Activated CD4-positive, alpha-beta T cell treated with anti-CD3 and anti-CD28 coated beads for 4 hours (primary cell): ENCODE measurements around the gene PAX6.

Experiments used
- DNase-seq, 2 donors: peaks; one replicate each; pipeline ENCODE4 v3.0.0-alpha.2; 2020

The PAX6 gene

DNA sequence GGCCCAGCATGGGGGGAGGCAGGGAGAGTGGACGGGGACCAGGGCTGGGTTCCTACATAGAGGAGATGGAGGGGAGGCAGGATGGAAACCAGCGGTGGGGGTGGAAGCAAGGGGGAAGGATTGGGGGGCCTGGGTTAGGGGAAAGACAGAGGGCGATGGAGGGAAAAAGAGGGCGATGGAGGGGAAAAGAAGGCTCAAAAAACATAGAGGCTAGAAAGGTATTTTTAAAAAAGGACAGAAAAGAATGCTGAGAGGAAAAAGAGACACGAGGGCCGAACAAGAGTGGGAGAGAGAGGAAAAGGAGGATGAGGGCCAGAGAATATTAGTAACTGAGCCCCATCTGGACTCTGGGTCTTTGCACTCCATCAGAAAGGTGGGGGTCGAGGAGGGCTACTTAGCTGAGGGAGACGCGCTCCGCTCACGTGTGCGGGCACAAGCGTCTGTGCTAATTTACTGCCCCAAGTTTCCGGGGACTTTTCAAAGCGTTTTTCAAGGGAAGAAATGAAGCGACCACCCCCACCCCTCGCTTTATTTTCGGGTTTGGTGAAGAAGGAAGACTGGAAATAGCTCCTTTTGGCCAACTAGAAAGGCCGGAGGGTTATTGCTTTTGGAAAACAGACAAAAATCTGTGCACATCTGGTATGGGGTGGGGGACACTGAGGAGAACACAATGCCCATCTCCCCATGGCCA, 14.5 kb downstream of the PAX6 start:
- DNase-seq: no peak

DNA sequence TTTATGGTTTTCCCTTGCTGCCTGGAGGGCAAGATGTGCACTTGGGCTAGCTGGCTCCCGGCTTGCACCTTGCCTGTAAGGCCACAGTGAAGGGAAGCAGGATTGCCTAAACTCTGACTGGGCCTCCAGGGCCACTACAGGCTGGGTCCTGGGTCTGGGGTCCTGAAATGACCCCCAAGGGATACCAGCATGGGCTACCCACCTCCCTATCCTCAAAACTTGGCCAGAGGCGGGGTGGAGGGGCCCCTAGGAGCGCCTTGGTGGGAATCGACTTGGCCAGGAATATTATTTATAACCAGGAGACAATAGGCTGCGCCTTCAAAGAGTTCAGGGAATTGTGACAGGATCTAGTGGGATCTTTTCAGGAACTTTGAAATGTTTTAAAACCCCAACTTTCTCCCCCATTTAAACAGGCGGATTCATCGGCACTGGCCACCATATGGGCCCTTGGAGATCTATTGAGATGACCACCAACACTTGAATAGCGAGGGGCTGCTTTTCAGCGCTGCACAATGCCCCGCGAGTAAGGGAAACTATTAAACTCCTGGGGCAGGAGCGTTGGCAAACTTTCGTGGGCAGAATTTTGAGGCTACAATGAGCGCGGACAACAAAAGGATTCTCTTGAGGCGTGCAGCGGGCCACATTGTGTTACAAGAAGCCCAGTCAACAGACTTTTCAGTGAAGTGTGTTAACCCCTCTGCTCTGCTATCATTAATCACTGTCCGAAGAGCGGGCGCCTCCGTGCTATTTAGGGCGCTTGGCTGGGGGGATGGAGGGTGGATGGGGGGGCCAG, 15.2 kb downstream of the PAX6 start:
- DNase-seq: no peak

DNA sequence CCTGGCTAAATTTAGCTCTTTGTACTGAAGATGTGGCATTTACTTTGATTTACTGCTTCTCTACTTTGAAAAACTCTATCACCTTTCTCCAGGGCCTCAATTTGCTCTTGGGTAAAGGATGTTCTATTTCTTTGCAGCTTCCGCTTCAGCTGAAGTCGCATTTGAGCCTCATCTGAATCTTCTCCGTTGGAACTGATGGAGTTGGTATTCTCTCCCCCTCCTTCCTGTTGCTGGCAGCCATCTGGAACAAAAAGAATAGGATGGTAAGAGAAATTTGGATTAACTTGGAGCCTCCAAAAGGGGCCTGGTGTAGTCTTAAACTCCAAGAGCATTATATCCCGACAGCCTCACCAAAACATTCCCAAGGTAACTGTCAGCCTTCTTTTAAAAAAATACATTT, 16.6 kb downstream of the PAX6 start:
- no peak for DNase-seq

DNA sequence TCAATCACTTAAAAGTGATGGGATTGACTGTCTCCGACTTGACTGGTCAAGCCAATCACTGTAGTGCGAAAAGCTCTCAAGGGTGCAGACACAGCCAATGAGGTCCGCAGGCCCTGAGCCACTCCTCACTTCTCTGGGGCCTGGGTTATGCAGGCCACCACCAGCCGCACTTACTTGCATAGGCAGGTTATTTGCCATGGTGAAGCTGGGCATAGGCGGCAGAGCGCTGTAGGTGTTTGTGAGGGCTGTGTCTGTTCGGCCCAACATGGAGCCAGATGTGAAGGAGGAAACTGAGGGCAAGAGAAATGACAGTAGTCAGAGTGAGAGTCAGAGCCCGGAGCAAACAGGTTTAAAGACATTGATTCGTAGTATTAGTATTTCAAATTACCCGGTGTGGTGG, 17.9 kb downstream of the PAX6 start:
- no peak for DNase-seq

DNA sequence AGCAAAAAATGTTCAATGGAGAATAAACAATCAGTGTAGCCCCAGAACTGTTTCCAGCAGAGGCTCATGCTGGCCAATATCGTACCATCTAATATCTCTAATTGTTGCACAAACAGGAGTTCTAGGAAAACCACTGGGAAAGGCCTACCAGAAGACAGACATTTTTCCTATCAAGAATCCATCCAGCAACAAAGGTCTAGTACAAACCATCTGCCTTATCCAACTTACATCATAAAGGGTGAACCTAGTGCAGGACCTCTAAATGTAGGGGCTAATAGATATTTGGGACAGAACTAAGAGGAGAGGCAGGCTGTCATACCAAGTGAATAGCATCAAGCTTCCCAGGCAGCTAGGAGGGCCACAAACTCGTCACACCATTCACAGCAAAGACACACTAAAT, 18.7 kb downstream of the PAX6 start:
- no peak for DNase-seq

DNA sequence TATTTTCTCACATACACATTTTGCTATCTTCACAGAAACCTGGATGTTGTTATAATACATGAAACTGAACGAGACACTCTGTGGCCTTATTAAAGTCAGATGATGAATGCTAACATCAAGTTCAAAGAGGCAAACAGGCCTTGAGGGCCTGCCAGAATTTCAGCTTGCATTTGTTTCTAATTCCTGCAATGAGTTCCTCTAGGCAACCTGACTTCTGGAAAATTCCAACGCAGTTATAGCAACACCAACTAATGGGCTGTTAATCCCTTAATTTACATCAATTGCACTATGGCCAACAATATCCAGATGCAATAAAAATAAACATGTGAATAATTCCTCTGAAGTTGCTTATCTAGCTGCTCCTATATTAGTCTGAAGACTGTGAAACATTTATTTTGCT, 19.1 kb downstream of the PAX6 start:
- DNase-seq: no peak

DNA sequence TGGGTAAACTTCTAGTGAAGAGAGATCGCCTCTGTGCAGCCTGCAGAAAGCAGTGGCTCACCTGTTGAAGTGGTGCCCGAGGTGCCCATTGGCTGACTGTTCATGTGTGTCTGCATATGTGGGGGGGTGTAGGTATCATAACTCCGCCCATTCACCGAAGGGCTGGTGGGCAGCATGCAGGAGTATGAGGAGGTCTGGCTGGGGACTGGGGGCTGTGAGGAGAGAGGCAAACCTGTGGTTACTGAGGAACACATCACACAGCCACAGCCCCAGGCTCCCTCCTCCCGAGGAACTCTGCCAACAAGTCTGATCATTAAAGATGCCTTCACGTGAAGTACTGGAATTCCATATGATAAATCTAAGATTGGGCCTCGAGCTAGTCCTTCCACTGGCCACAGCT, 20.5 kb downstream of the PAX6 start:
- no peak for DNase-seq

DNA sequence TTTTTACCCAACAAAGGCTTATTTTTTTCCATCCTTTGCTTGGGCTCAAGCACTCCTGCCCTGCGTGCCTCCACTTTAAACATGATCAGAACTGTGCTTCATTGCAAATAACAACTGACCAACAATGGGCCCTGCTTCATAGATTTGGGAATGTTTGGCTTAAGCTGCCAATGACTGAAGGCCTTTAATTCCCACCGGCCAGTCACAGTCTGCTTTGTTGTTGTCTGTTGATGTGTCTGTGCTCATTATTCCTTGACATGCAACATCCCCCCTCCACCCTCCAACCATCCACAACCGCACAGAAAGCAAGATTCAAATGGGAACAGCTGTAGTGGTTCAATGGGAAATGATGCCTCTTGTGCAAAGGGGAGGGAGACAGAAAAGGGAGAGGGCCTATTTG, 23.0 kb downstream of the PAX6 start:
- no peak for DNase-seq

DNA sequence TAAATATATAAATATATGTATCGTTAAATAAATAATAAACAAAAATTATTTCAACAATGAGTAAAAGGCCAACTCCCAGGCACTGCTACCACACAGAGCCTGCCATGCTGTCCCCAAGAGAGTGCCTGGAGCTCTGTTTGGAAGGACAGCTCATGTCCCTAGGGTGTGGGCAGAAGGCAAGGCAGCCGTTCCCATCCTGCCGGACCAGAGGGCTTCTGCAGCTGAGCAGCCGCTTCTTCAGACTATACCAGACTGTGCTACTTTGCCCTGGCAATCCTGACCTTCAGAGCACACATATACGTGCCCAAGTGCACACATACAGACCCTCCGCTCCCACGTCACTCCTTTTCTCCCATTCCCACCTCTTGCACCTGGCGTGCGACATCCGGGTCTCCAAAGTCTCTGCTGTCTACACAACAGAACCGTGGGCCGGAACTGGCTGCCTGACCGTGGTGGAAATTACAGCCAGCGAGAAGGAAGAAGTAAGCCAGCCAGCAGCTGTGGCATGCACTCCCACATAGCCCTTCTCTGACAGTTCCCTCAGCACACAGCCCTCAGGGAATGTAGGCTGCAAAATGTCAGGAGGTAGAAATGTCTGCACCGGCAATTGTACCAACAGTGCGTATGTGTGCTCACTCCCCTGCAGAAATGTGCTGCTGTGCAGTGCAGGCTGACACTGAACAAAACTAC, 24.0 kb downstream of the PAX6 start:
- DNase-seq: no peak

DNA sequence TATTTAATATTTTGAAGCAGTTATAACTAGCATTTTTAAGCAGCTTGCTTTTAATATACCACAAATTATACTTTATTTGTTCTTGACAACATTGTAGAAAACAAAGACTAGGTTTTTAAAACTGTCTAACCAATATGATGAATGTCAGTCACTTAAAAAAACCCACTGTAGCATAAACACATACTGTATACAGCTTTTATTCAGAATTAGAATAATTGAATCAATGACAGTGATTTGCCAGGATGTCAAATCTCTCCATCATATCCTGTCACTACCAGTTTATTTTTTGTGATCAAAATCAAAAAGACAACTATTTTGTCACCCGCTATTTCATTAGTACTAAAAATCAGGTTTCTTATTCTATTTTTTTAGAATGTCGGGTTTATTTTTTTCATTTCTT, 26.5 kb downstream of the PAX6 start:
- no peak for DNase-seq

DNA sequence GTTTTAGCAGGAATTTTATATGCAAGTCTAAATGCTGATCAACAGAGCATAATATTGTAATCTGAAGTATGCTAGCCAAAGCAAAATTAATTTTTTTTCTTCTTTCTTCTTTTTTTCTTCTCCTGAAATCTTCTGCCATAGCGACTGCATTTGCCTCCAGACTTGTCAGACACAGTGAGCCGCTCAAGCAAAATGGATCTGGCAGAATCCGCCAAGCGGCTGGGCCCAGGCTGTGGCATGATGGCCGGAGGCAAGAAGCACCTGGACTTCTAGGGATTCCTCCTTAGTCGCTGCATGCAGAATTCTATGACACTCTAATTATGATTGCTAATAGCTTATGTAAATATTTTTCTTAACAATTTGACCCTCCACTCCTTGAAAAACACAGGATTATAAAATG, 27.9 kb downstream of the PAX6 start:
- DNase-seq: no peak

DNA sequence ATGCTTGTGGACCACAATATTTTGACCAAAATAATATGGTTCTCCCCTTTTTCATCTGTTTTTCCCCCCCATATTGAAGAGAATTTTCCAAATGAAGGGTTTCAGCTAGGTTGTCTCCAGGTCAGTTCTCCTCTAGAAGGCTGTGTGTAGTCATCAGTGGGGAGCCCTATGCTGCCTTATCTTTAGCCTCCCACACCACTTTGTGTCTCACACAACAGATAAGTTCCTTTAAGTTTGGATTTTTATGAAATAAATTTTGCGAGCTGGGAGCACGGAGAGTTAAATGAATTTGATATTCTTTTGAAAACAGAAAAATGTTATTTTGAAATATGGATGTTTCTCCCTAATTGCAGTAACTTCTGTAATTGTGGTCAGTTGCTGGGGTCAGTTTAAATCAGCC, 28.9 kb downstream of the PAX6 start:
- no peak for DNase-seq

DNA sequence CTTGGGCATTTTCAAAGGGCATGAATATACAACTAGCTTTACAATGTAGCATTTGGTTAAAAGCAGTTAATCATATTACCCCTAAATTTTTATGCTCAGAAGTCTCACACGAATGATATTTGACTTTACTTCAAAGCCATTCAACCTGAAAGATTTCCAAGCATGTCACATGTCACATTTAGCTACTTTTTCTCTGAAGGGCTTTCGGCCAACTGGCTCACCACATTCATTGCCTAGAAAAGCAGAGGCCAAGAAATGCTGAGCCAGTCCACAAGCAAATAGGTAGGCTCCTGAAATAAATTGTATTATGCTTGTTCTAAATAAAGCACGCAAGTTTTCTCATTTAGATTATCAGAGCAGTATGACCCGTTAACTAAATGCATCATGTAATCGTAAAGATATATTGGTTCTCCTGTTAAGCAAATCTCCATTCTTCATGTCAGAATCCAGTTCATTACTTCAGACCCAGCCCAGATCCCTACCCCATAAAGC, 30.6 kb downstream of the PAX6 start:
- DNase-seq: no peak

DNA sequence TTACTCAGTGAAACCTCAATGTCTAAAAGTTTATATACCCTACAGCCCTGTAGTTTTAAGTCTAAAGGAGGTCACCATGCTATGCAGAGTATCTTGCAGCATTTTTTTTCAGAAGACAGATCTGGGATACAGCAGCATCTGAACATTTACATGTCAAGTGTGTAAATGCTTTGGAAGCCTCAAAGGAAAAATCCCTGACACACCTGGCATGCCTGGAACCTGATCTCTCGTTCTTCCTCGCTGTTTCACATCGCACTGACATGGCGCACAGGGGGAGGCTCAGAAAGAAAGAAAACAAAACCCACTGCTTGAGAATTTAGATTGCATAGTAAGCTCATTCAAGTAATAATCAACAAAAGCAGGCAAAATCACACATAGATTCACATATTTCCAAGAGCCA, 31.0 kb downstream of the PAX6 start:
- DNase-seq: no peak

DNA sequence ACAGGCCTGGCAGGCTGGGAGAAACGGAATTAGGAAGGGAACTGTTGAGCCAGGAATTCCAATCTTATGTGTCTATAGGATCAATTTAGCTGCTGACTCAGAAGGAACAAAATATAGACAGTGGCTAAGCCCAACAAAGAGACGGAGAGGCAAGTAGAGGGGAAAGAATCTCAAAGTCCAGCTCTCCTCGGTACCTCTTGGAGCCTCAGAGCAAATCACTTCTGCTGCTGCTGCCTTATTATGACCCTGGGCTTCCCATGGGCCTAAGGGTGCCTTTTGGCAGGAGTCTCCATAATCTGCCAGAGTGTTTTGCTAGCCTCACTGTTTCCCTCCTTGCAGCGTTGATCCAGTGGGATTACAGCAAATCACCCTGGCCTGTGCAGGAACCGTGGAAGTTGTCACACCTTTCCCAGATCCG, 31.7 kb downstream of the PAX6 start:
- no peak for DNase-seq

DNA sequence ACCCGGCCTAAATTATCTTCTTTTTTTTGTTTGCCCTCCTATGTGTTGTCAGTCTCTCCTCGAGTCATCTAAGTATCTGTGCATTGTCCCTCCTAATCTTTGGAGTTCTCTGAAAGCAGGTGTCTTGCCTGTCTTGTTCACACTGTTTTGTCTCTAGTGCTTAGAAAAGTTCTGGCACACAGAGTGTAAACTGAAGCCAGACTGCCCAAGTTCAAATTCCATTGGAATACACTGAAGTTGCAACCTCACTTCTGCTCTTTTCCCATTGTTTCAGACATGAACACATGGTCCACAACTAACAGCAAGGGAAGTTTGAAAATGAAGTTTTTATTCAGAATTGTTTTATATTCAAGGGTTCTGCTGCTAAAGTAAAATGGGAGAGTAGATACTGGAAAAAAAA, 38.7 kb downstream of the PAX6 start:
- no peak for DNase-seq

DNA sequence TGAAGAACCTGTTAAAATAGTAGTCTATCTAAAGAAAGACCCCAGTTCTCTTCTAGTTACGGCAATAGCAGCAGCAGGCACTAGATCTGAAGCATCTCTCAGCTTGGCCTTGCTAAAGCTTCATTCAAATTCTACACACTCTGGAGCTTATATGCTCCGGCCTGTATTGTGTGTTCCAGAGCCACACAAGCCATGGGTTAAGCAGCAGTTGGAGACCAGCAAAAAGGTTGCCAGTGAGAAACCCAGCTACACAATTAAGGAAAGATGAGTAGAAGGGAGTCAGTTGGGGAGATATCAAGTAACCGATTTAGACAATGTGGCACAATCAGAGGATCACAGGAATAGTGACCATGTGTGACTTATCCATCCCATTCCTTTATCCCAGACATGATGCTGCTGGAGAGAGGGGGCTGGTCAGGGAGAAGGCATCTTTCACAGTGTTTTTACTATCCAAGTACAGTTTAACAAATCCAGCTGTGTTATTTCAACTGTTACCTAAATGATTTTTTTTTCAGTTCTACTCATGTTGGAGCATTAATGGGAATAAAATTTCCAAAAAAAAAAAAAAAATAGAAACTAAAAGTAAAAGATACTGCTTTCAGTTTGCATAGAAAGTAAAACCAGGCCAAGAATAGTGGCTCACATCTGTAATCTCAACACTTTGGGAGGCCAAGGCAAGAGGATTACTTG, 41.0 kb downstream of the PAX6 start:
- DNase-seq: no peak

DNA sequence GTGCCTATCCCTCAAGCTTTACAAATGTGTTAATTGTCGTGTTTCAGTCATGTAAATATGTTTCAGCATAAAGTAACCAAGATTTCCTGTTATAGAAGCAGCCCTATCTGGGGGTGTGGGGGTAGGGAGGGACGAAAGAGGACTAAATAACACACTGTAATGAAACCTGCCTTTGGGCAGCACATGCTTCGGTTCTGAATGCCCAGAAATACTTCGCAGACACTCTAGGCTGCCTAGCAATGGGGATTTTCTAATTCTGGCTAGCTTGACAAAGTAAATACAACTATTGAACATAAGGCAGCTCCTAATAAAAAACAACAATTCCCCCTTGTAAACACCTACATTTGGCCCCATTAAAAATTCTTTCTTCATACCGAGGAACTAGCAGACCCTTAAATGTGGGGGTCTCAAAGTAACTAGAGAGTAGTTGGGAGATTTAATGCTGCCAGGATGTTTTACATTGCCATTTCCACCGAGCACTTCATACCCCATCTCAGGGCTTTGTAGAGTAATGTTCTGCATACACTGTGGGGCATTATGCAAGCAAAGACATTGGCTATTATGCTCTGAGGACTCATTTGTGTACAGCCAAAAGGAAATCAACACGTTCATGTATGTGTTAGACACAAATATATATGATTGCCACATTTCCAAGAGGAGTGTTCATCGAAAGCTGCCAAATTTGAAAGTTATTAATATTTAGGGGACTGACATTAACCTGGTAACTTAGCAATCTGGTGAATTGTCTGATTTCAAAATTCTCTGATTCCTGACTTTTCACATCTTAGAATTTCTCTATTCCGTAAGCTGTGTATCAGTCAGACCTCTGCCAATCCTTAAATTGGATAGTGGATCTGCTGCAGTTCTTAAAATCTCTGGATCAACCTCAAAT, 42.1 kb downstream of the PAX6 start:
- no peak for DNase-seq

DNA sequence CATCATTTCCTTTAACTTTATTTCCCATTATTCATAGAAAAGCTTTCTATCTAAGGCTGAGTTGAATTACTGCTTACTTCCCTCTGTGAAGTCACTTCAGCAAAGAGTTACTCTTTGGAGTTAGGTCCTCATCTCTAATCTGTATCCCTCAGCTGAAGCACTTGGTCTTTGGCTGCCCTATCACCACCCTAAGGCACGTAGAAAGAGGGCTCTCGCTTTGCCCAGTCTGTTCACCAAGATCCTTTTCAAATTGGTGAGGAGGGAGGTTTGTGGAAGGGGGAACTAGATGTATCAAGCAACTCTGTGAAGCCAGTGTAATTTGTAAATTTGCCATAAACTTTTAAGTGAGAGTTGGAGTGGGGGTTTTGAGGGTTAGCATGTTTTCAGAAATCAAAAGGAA, 43.4 kb downstream of the PAX6 start:
- no peak for DNase-seq

DNA sequence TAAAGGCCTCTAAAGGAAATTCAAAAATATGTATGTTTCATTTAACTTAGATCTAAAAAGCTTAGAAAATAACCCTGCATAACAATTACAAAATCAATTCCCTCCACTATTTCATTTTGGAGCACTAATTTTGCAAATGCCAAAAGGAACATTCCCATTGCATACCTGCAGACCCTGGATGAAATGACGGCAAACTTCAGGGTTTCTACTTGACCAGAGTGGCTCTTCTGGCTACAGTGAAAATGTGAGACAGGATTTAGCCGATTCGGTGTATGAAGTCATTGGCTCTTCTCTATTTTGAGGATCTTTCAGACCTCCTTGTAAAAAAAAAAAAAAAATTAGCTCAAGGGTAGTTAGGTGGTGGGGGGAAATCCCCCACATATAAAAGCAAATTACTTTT, 44.1 kb downstream of the PAX6 start:
- no peak for DNase-seq

DNA sequence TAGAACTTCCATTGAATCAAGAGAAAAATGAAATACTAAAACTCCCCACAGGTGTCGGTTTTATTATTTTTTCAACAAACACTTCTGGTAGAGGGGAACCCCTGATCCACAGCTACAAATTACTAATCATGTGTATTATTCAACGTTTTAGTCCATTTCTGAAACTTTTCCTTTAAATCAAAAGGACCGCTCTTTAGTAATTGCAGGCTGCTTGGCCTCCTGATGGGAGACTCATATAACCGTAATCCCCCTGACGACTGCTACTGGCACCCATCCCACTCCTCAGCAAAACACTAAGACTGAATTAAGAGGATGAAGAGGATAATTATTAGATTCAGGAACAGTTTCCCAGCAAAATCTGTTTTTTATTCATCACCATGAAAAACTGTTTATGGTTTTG, 46.4 kb downstream of the PAX6 start:
- no peak for DNase-seq

DNA sequence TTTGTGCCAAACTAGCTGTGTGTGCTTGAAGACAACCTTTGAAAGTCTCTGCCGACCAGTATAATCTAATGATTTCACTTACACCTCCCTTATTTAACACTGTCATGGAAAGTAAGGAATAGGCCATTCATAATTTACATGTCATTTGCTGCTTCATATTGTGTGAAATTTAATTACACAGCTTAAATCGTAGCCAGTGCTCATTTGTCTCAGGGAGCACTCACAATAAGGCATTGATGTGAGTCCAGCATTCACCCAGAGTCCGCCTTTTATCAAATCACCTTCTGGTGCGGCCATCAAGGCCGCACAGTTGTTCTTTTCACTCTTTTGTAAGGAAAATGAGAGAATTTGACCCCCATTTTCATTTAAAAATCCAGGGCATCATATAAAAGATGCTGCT, 46.9 kb downstream of the PAX6 start:
- DNase-seq: no peak
